Neural cell (in vitro differentiated cells): ENCODE results near the gene APRT. TPM values are rescaled to one million over a fixed set of nuclear protein-coding genes. Genes with fewer than 3 reads are reported as not detected.

Experiments
- H2AFZ ChIP-seq: fragments of 200-600, 300-800 bp; sonication (generic), shearing (Covaris generic); 2 replicates; pipeline ENCODE4 v1.6.0; 2014; ENCODE audit warnings: low read depth, mild to moderate bottlenecking, antibody characterized with exemption, low read length, moderate library complexity
- H3F3A ChIP-seq: fragments of 200-600 bp; shearing (Covaris generic); 2 replicates; pipeline ENCODE4 v1.6.1; 2016; ENCODE audit warnings: mild to moderate bottlenecking, moderate library complexity, mixed read lengths, antibody characterized with exemption, low read length; ENCODE audit not compliant: insufficient read depth, poor library complexity, severe bottlenecking
- H3K27ac ChIP-seq: fragments of 200-600, 300-800 bp; sonication (generic), shearing (Covaris generic); 2 replicates; pipeline ENCODE4 v1.5.1; 2014; ENCODE audit warnings: mild to moderate bottlenecking, low read length, moderate library complexity
- H3K27me3 ChIP-seq: fragments of 300-800, 200-600 bp; sonication (generic), shearing (Covaris generic); 2 replicates; pipeline ENCODE4 v1.6.0; 2014; ENCODE audit warnings: mild to moderate bottlenecking, low read depth, low read length, moderate library complexity; ENCODE audit not compliant: insufficient read depth
- H3K36me3 ChIP-seq: fragments of 300-800, 200-600 bp; sonication (generic), shearing (Covaris generic); 2 replicates; pipeline ENCODE4 v1.5.1; 2014; ENCODE audit warnings: mild to moderate bottlenecking, antibody characterized with exemption, low read length, moderate library complexity; ENCODE audit not compliant: insufficient read depth
- H3K4me2 ChIP-seq: fragments of 300-800, 200-600 bp; sonication (generic), shearing (Covaris generic); 2 replicates; pipeline ENCODE4 v1.6.0; 2014; ENCODE audit warnings: mild to moderate bottlenecking, low read length
- H3K4me3 ChIP-seq: fragments of 300-800, 200-600 bp; sonication (generic), shearing (Covaris generic); 2 replicates; pipeline ENCODE4 v1.5.1; 2014; ENCODE audit warnings: mild to moderate bottlenecking, low read length, moderate library complexity
- H3K79me2 ChIP-seq: fragments of 200-600 bp; shearing (Covaris generic); replicated peaks from 2 replicates; pipeline ENCODE4 v1.6.0; 2014; ENCODE audit warnings: mild to moderate bottlenecking, low read length, moderate library complexity; ENCODE audit not compliant: insufficient read depth
- H3K9ac ChIP-seq: fragments of 300-800, 200-600 bp; sonication (generic), shearing (Covaris generic); 2 replicates; pipeline ENCODE4 v1.6.1; 2016; ENCODE audit warnings: mild to moderate bottlenecking, low read length, mixed read lengths
- H3K9me2 ChIP-seq: fragments of 200-600 bp; shearing (Covaris generic); 2 replicates; pipeline ENCODE4 v1.6.1; 2016; ENCODE audit warnings: mild to moderate bottlenecking, low read length, mixed read lengths; ENCODE audit not compliant: insufficient read depth
- H3K9me3 ChIP-seq: fragments of 200-600, 300-800 bp; sonication (generic), shearing (Covaris generic); 2 replicates; pipeline ENCODE4 v1.6.1; 2016; ENCODE audit warnings: mild to moderate bottlenecking, mixed run types, low read length, moderate library complexity, mixed read lengths
- H4K20me1 ChIP-seq: fragments of 200-600 bp; shearing (Covaris generic); 2 replicates; pipeline ENCODE4 v1.6.1; 2016; ENCODE audit warnings: mild to moderate bottlenecking, mixed run types; ENCODE audit not compliant: insufficient read depth
- CTCF ChIP-seq: fragments of 450-650 bp; IDR thresholded peaks from 2 replicates; pipeline ENCODE4 v1.5.1; 2014; ENCODE audit warnings: antibody characterized with exemption, mild to moderate bottlenecking, moderate library complexity; ENCODE audit not compliant: poor library complexity, severe bottlenecking
- EZH2 ChIP-seq: fragments of 200-600, 300-800 bp; shearing (Covaris generic), sonication (generic); IDR thresholded peaks from 2 replicates; pipeline ENCODE4 v1.6.1; 2014; ENCODE audit warnings: antibody characterized with exemption, low read length, borderline replicate concordance, mild to moderate bottlenecking; ENCODE audit not compliant: insufficient read depth, poor library complexity, severe bottlenecking
- MXI1 ChIP-seq: fragments of 450-650 bp; conservative IDR thresholded peaks from 2 replicates; pipeline ENCODE4 v1.6.1; 2014; ENCODE audit warnings: antibody characterized with exemption, mild to moderate bottlenecking; ENCODE audit not compliant: poor library complexity, severe bottlenecking
- POLR2AphosphoS5 ChIP-seq: IDR thresholded peaks from 2 replicates; pipeline ENCODE4 v1.6.1; 2012
- RAD21 ChIP-seq: fragments of 450-650 bp; conservative IDR thresholded peaks from 2 replicates; pipeline ENCODE4 v1.6.1; 2014; ENCODE audit warnings: antibody characterized with exemption, mild to moderate bottlenecking, moderate library complexity
- SMC3 ChIP-seq: fragments of 450-650 bp; conservative IDR thresholded peaks from 2 replicates; pipeline ENCODE4 v1.6.1; 2014; ENCODE audit warnings: antibody characterized with exemption, mild to moderate bottlenecking, moderate library complexity; ENCODE audit not compliant: poor library complexity
- TAF1 ChIP-seq: IDR thresholded peaks from 2 replicates; pipeline ENCODE4 v1.6.1; 2012; ENCODE audit warnings: low read depth
- polyA plus RNA-seq: library from polyadenylated mRNA; depleted of rRNA; stranded (reverse); fragments of >200 nt; gene quantifications from 2 replicates; pipeline ENCODE4 v1.2.3, GENCODE V29; 2014

Gene APRT
- polyA plus RNA-seq, 1 donor from 2014 or later, result 52.0 TPM

- Histone ChIP-seq H2AFZ (no peak overlapping the region), H4K20me1 (no peaks in the 10 kb centered on the region), H3K36me3 (no peaks in the 10 kb centered on the region), H3K4me2 (no peak overlapping the region), H3K9me2 (no peaks in the 10 kb centered on the region), H3K9ac (no peak overlapping the region), H3K27me3 (no peaks in the 10 kb centered on the region), H3K27ac (no peak overlapping the region), H3F3A (no peaks in the 10 kb centered on the region), H3K9me3 (no peaks in the 10 kb centered on the region), H3K4me3 (no peak overlapping the region), H3K79me2 (no peaks in the 10 kb centered on the region)
- TF ChIP-seq POLR2AphosphoS5 (no peak), EZH2 (no peak), RAD21 (no peak), MXI1 (no peak), SMC3 (no peak), TAF1 (no peak), CTCF (no peak)
Measured at GRCh38 chr16:88859381-88860091, 47.8 kb upstream of the APRT start.

GRCh38 chr16:88857728-88858339 is 46.1 kb upstream of the APRT start:
- H3K9me2 ChIP-seq, result no peaks in the 10 kb centered on the region
- H3K4me2 ChIP-seq, result peak overlapping the region; percentile 89
- H3K9ac ChIP-seq, result peak overlapping the region; percentile 74
- peak overlapping the region; percentile 48 for H3K27ac ChIP-seq
- H4K20me1 ChIP-seq, result no peaks in the 10 kb centered on the region
- no peaks in the 10 kb centered on the region for H3K27me3 ChIP-seq
- H2AFZ ChIP-seq, result peak overlapping the region; percentile 62
- no peaks in the 10 kb centered on the region for H3K36me3 ChIP-seq
- peak overlapping the region; percentile 82 for H3K4me3 ChIP-seq
- no peaks in the 10 kb centered on the region for H3K9me3 ChIP-seq
- no peaks in the 10 kb centered on the region for H3F3A ChIP-seq
- TF ChIP-seq SMC3 (peak; percentile 67), RAD21 (peak; percentile 56), TAF1 (no peak), CTCF (peak; percentile 74), EZH2 (no peak)
- no peaks in the 10 kb centered on the region for H3K79me2 ChIP-seq
